DMS79 (cell line): ENCODE measurements around the gene HTRA1.

Source experiments
- DNase-seq: peaks from one replicate; lab custom pipeline; 2025; lab: John Stamatoyannopoulos, UW

Gene HTRA1

GRCh38 chr10:122461367-122461728, at the start of gene HTRA1:
HTRA1 (plus strand) TSS chr10:122461553; CDS start chr10:122461653, 100 bp downstream.
- DNase-seq, result no peak

- no peak for DNase-seq
Observed at GRCh38 chr10:122413327-122413726, 48.0 kb upstream of the HTRA1 start.

GRCh38 chr10:122417667-122418066, 43.7 kb upstream of the HTRA1 start:
- no peak for DNase-seq

- no peak for DNase-seq
Observed at GRCh38 chr10:122419016-122419415, 42.3 kb upstream of the HTRA1 start.

GRCh38 chr10:122419876-122420623, 41.3 kb upstream of the HTRA1 start:
- DNase-seq, result no peak

- no peak for DNase-seq
Observed at GRCh38 chr10:122420624-122421007, 40.7 kb upstream of the HTRA1 start.

- DNase-seq, result no peak
Observed at GRCh38 chr10:122421054-122421625, 40.2 kb upstream of the HTRA1 start.

- DNase-seq, result no peak
Observed at GRCh38 chr10:122421742-122422141, 39.6 kb upstream of the HTRA1 start.

GRCh38 chr10:122422266-122422989, 38.9 kb upstream of the HTRA1 start:
- DNase-seq, result no peak

- no peak for DNase-seq
Observed at GRCh38 chr10:122424059-122424458, 37.3 kb upstream of the HTRA1 start.

GRCh38 chr10:122426829-122427228, 34.5 kb upstream of the HTRA1 start:
- DNase-seq, result no peak

GRCh38 chr10:122427280-122427679, 34.1 kb upstream of the HTRA1 start:
- DNase-seq, result no peak

GRCh38 chr10:122435212-122435827, 26.0 kb upstream of the HTRA1 start:
- no peak for DNase-seq

GRCh38 chr10:122441961-122442360, 19.4 kb upstream of the HTRA1 start:
- DNase-seq, result no peak

GRCh38 chr10:122445469-122445868, 15.9 kb upstream of the HTRA1 start:
- no peak for DNase-seq

- DNase-seq, result no peak
Observed at GRCh38 chr10:122445904-122446303, 15.4 kb upstream of the HTRA1 start.

- DNase-seq, result no peak
Observed at GRCh38 chr10:122446668-122447423, 14.5 kb upstream of the HTRA1 start.

- no peak for DNase-seq
Observed at GRCh38 chr10:122448600-122448999, 12.8 kb upstream of the HTRA1 start.

- no peak for DNase-seq
Observed at GRCh38 chr10:122449153-122449552, 12.2 kb upstream of the HTRA1 start.

- DNase-seq, result no peak
Observed at GRCh38 chr10:122450353-122450990, 10.9 kb upstream of the HTRA1 start.

GRCh38 chr10:122454071-122454470, 7.3 kb upstream of the HTRA1 start:
- no peak for DNase-seq
